ENCODE data around the gene CYB561A3. TPM values are rescaled to one million over a fixed set of nuclear protein-coding genes. Genes with fewer than 3 reads are reported as not detected.

The CYB561A3 gene
- total RNA-seq, 1 experiment from 2014 or later: 96.9 TPM

- Histone ChIP-seq H3K79me2 (ENCODE audit: low read depth) (no peaks in the 10 kb centered on the region), H3K4me2 (no peak overlapping the region), H3F3A (ENCODE audit: insufficient read depth, low read depth) (0 out of 2 replicates have a peak, but pooled peaks cover 4% of the 10 kb centered on the region), H3K4me3 (no peak overlapping the region), H3K36me3 (ENCODE audit: low read depth) (0 out of 2 replicates have a peak, but pooled peaks cover 7% of the 10 kb centered on the region), H3K4me1 (replicated peaks; ENCODE audit: insufficient read depth) (no peaks in the 10 kb centered on the region), H4K20me1 (ENCODE audit: insufficient read depth) (no peaks in the 10 kb centered on the region), H3K9me2 (ENCODE audit: insufficient read depth) (no peaks in the 10 kb centered on the region), H3K27ac (no peak overlapping the region), H3K9me3 (ENCODE audit: insufficient read depth, low read depth) (no peaks in the 10 kb centered on the region), H2AFZ (no peak overlapping the region), H3K27me3 (ENCODE audit: insufficient read depth, low read depth) (no peaks in the 10 kb centered on the region)
- ChIA-PET POLR2A (ENCODE audit: unreplicated experiment) (no interaction called here), CTCF (no interaction called here)
- no peak for DNase-seq
- intact Hi-C loops (cut with micrococcal nuclease; ENCODE audit: unreplicated experiment): no loop called here
- TF ChIP-seq CTCF (conservative IDR thresholded peaks at IDR 0.05) (no peak), EZH2 (IDR thresholded peaks at IDR 0.05; ENCODE audit: low read depth) (no peak)
- no TSS peak for BruUV-seq (replicated peaks)
Observed at GRCh38 chr11:61350336-61350735, 11.3 kb downstream of the CYB561A3 start.

- DNase-seq: no peak
- 0 out of 2 replicates have a peak, but pooled peaks cover 4% of the 10 kb centered on the region for H3F3A ChIP-seq (ENCODE audit: insufficient read depth, low read depth)
- H3K27me3 ChIP-seq (ENCODE audit: insufficient read depth, low read depth): no peaks in the 10 kb centered on the region
- H3K79me2 ChIP-seq (ENCODE audit: low read depth): no peaks in the 10 kb centered on the region
- no peaks in the 10 kb centered on the region for H3K9me3 ChIP-seq (ENCODE audit: insufficient read depth, low read depth)
- H3K4me1 ChIP-seq (replicated peaks; ENCODE audit: insufficient read depth): no peaks in the 10 kb centered on the region
- H3K9me2 ChIP-seq (ENCODE audit: insufficient read depth): no peaks in the 10 kb centered on the region
- POLR2A ChIA-PET (ENCODE audit: unreplicated experiment): no interaction called here
- no peak overlapping the region for H2AFZ ChIP-seq
- H3K4me2 ChIP-seq: no peak overlapping the region
- H4K20me1 ChIP-seq (ENCODE audit: insufficient read depth): no peaks in the 10 kb centered on the region
- TF ChIP-seq EZH2 (IDR thresholded peaks at IDR 0.05; ENCODE audit: low read depth): no peak
- no peak for TF ChIP-seq CTCF (conservative IDR thresholded peaks at IDR 0.05)
- H3K4me3 ChIP-seq: no peak overlapping the region
- intact Hi-C loops (cut with micrococcal nuclease; ENCODE audit: unreplicated experiment): no loop called here
- CTCF ChIA-PET: no interaction called here
- H3K36me3 ChIP-seq (ENCODE audit: low read depth): 0 out of 2 replicates have a peak, but pooled peaks cover 7% of the 10 kb centered on the region
- no TSS peak for BruUV-seq (replicated peaks)
- H3K27ac ChIP-seq: no peak overlapping the region
Observed at GRCh38 chr11:61349916-61350315, 11.8 kb downstream of the CYB561A3 start.

- TF ChIP-seq CTCF (conservative IDR thresholded peaks at IDR 0.05): no peak
- no peak for TF ChIP-seq EZH2 (IDR thresholded peaks at IDR 0.05; ENCODE audit: low read depth)
- ChIA-PET CTCF (no interaction called here), POLR2A (ENCODE audit: unreplicated experiment) (no interaction called here)
- no TSS peak for BruUV-seq (replicated peaks)
- intact Hi-C loops (cut with micrococcal nuclease; ENCODE audit: unreplicated experiment): no loop called here
- H3K4me2 ChIP-seq: no peak overlapping the region
- no peaks in the 10 kb centered on the region for H3K27me3 ChIP-seq (ENCODE audit: insufficient read depth, low read depth)
- no peak overlapping the region for H2AFZ ChIP-seq
- H3K79me2 ChIP-seq (ENCODE audit: low read depth): no peaks in the 10 kb centered on the region
- H3F3A ChIP-seq (ENCODE audit: insufficient read depth, low read depth): 0 out of 2 replicates have a peak, but pooled peaks cover 4% of the 10 kb centered on the region
- no peaks in the 10 kb centered on the region for H3K9me2 ChIP-seq (ENCODE audit: insufficient read depth)
- H3K4me3 ChIP-seq: no peak overlapping the region
- no peak overlapping the region for H3K27ac ChIP-seq
- H3K9me3 ChIP-seq (ENCODE audit: insufficient read depth, low read depth): no peaks in the 10 kb centered on the region
- H3K36me3 ChIP-seq (ENCODE audit: low read depth): 0 out of 2 replicates have a peak, but pooled peaks cover 7% of the 10 kb centered on the region
- no peaks in the 10 kb centered on the region for H4K20me1 ChIP-seq (ENCODE audit: insufficient read depth)
- no peak for DNase-seq
- H3K4me1 ChIP-seq (replicated peaks; ENCODE audit: insufficient read depth): no peaks in the 10 kb centered on the region
Observed at GRCh38 chr11:61349189-61349751, 12.4 kb downstream of the CYB561A3 start.

Data from PC-9 (cell line).